Skeletal muscle satellite cell (primary cell): ENCODE data around the gene LRP8. TPM values are rescaled to one million over a fixed set of nuclear protein-coding genes. Genes with fewer than 3 reads are reported as not detected.

Source experiments
- H3K27me3 ChIP-seq: 2 replicates; pipeline ENCODE4 v1.7.0; 2013; ENCODE audit warnings: low read length; ENCODE audit not compliant: control insufficient read depth, insufficient read depth
- H3K36me3 ChIP-seq: 2 replicates; pipeline ENCODE4 v1.7.0; 2013; ENCODE audit warnings: mild to moderate bottlenecking, control low read depth, low read length; ENCODE audit not compliant: insufficient read depth
- H3K4me1 ChIP-seq: 2 replicates; pipeline ENCODE4 v1.7.0; 2013; ENCODE audit warnings: low read length; ENCODE audit not compliant: control insufficient read depth, insufficient read depth
- H3K4me2 ChIP-seq: 2 replicates; pipeline ENCODE4 v1.7.0; 2013; ENCODE audit warnings: mild to moderate bottlenecking, low read length
- H3K4me3 ChIP-seq: 2 replicates; pipeline ENCODE4 v1.7.0; 2013; ENCODE audit warnings: low read length
- H3K9ac ChIP-seq: 2 replicates; pipeline ENCODE4 v1.7.0; 2013; ENCODE audit warnings: mild to moderate bottlenecking, low read depth, low read length, moderate library complexity
- H3K9me3 ChIP-seq: replicated peaks from 2 replicates; pipeline ENCODE4 v1.7.0; 2013; ENCODE audit warnings: mild to moderate bottlenecking, control low read depth, low read length
- total RNA-seq: library from RNA; depleted of rRNA; stranded (reverse); fragments of >200 nt; gene quantifications from 2 replicates; pipeline ENCODE4 v1.2.3, GENCODE V29; 2012; rRNA removed

The LRP8 gene
- 27.9 and 28.6 TPM in 2 replicates for total RNA-seq

- Histone ChIP-seq H3K9ac (peak within 1 kb of the TSS; percentile 75), H3K4me3 (peak within 1 kb of the TSS; percentile 76), H3K36me3 (peaks cover 1% of the 10 kb centered on the region), H3K4me2 (peak within 1 kb of the TSS; percentile 97), H3K27me3 (no peaks in the 10 kb centered on the region), H3K4me1 (peaks cover 11% of the 10 kb centered on the region), H3K9me3 (no peaks in the 10 kb centered on the region)
Observed at GRCh38 chr1:53328009-53328461, at the start of gene LRP8. TSS of gene LRP8 (minus strand) at chr1:53328070. CDS start at chr1:53327912, 158 bp downstream.

GRCh38 chr1:53377438-53377841 lies 49.6 kb upstream of the LRP8 start:
- H3K4me3 ChIP-seq: no peak overlapping the region

GRCh38 chr1:53376742-53377437 lies 49.0 kb upstream of the LRP8 start:
- no peak overlapping the region for H3K4me3 ChIP-seq

More at GRCh38 chr1:53377438-53377841, 49.6 kb upstream of the LRP8 start:
- peaks cover 9% of the 10 kb centered on the region for H3K4me1 ChIP-seq
- no peak overlapping the region for H3K4me2 ChIP-seq
- H3K9me3 ChIP-seq: no peaks in the 10 kb centered on the region
- H3K9ac ChIP-seq: no peak overlapping the region
- H3K36me3 ChIP-seq: no peaks in the 10 kb centered on the region
- peaks cover 27% of the 10 kb centered on the region for H3K27me3 ChIP-seq

DNA sequence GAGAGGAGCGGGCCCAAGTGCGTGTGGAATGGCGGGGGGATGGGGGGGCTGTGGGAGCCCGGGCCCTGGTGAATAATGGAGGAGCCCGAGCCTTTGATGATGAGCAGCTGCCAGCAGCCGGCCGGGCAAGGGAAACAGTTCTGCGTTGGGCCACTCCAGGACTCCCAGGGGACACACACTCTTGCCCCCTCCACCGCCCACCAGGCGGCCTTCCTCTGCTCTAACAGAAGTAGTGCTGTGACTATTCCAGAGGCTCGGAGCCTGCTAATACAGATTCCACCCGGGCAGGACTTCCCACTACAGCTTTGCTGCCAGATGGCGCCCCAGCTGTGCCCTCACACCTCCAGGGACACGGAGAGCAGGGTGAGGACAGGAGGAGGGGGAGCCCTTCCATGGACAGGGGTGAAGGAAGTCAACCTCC lies 48.2 kb upstream of the LRP8 start:
- H3K4me2 ChIP-seq: peak overlapping the region; percentile 9
- H3K4me3 ChIP-seq: no peak overlapping the region
- no peaks in the 10 kb centered on the region for H3K36me3 ChIP-seq
- no peak overlapping the region for H3K9ac ChIP-seq
- peaks cover 31% of the 10 kb centered on the region for H3K27me3 ChIP-seq
- no peaks in the 10 kb centered on the region for H3K9me3 ChIP-seq
- no peaks in the 10 kb centered on the region for H3K4me1 ChIP-seq

More at GRCh38 chr1:53376742-53377437, 49.0 kb upstream of the LRP8 start:
- H3K9me3 ChIP-seq: no peaks in the 10 kb centered on the region
- H3K27me3 ChIP-seq: peaks cover 27% of the 10 kb centered on the region
- no peak overlapping the region for H3K4me2 ChIP-seq
- H3K9ac ChIP-seq: no peak overlapping the region
- peaks cover 6% of the 10 kb centered on the region for H3K4me1 ChIP-seq
- no peaks in the 10 kb centered on the region for H3K36me3 ChIP-seq

GRCh38 chr1:53375440-53375839 lies 47.6 kb upstream of the LRP8 start:
- Histone ChIP-seq H3K4me3 (no peak overlapping the region), H3K4me2 (no peak overlapping the region), H3K4me1 (no peaks in the 10 kb centered on the region), H3K27me3 (peaks cover 34% of the 10 kb centered on the region), H3K9ac (no peak overlapping the region), H3K36me3 (no peaks in the 10 kb centered on the region), H3K9me3 (no peaks in the 10 kb centered on the region)

GRCh38 chr1:53373246-53373645 lies 45.4 kb upstream of the LRP8 start:
- Histone ChIP-seq H3K27me3 (peaks cover 41% of the 10 kb centered on the region), H3K36me3 (no peaks in the 10 kb centered on the region), H3K4me2 (no peak overlapping the region), H3K4me3 (no peak overlapping the region), H3K4me1 (no peaks in the 10 kb centered on the region), H3K9ac (no peak overlapping the region), H3K9me3 (no peaks in the 10 kb centered on the region)

DNA sequence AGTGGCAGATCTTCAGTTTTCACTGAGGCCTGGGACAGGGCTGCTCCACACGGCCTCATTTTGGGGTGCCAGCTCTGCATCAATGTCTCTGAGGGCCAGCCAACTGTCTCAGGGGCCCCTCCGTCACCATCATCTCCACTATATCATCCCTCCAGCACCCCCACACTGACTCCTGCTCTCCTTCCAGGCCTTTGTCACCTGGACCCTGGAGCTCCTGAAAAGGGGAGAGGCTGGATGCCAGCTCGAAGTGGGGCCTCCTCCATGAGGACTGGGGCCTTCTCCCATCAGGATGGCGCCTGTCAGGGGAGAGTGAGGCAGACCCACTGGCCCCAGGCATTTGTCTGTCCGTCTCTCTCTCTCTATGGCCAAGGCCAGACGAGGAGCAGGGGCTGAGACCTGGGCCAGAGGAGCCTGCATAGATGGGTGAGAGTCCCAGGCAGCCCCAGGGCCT lies 44.7 kb upstream of the LRP8 start:
- H3K9me3 ChIP-seq: no peaks in the 10 kb centered on the region
- H3K9ac ChIP-seq: no peak overlapping the region
- no peak overlapping the region for H3K4me2 ChIP-seq
- peaks cover 48% of the 10 kb centered on the region for H3K27me3 ChIP-seq
- H3K4me3 ChIP-seq: no peak overlapping the region
- no peaks in the 10 kb centered on the region for H3K4me1 ChIP-seq
- no peaks in the 10 kb centered on the region for H3K36me3 ChIP-seq

- H3K9ac ChIP-seq: no peak overlapping the region
- peaks cover 50% of the 10 kb centered on the region for H3K27me3 ChIP-seq
- no peaks in the 10 kb centered on the region for H3K4me1 ChIP-seq
Observed at GRCh38 chr1:53371851-53372250, 44.0 kb upstream of the LRP8 start.

GRCh38 chr1:53371121-53371666 lies 43.3 kb upstream of the LRP8 start:
- Histone ChIP-seq H3K4me1 (no peaks in the 10 kb centered on the region), H3K4me2 (no peak overlapping the region), H3K9me3 (no peaks in the 10 kb centered on the region), H3K9ac (no peak overlapping the region), H3K4me3 (no peak overlapping the region), H3K36me3 (no peaks in the 10 kb centered on the region), H3K27me3 (peaks cover 50% of the 10 kb centered on the region)

More at GRCh38 chr1:53371851-53372250, 44.0 kb upstream of the LRP8 start:
- Histone ChIP-seq H3K36me3 (no peaks in the 10 kb centered on the region), H3K4me2 (no peak overlapping the region), H3K4me3 (no peak overlapping the region), H3K9me3 (no peaks in the 10 kb centered on the region)

DNA sequence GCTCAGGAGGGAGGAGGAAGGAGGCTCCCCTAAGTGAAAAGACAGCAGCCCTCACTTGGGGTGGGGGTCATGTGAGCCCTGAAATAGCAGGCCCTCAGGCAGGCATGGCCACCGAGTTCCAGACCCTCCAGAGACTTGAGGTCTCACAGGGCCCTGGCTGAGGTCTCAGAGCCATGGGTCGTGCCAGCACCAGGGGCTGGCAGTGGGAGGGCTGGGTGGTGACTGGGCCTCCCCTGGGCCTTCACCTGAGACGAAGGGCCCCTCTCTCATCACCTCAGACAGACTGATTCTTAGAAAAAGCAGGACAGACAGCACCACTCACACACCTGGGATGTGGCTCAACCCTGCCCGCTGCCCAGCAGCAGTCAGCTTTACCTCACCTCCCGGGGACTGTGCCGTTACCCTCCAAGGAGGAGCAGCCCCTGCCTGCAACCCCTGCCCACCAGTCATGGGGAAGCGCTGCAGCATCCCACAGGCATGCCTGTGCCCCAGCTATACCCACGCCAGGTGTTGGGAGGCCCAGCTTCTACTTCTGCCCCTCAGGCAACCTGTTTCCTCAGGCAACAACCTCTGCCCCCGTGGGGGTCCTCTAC lies 42.6 kb upstream of the LRP8 start:
- no peak overlapping the region for H3K4me2 ChIP-seq
- H3K36me3 ChIP-seq: no peaks in the 10 kb centered on the region
- H3K4me1 ChIP-seq: no peaks in the 10 kb centered on the region
- peaks cover 51% of the 10 kb centered on the region for H3K27me3 ChIP-seq
- H3K4me3 ChIP-seq: no peak overlapping the region
- H3K9ac ChIP-seq: no peak overlapping the region
- no peaks in the 10 kb centered on the region for H3K9me3 ChIP-seq

GRCh38 chr1:53369761-53370160 lies 41.9 kb upstream of the LRP8 start:
- H3K27me3 ChIP-seq: peaks cover 52% of the 10 kb centered on the region
- no peaks in the 10 kb centered on the region for H3K9me3 ChIP-seq
- H3K36me3 ChIP-seq: no peaks in the 10 kb centered on the region
- H3K9ac ChIP-seq: no peak overlapping the region
- H3K4me1 ChIP-seq: no peaks in the 10 kb centered on the region
- H3K4me2 ChIP-seq: no peak overlapping the region
- no peak overlapping the region for H3K4me3 ChIP-seq
